GM12872 (cell line): ENCODE data around the gene ZNF407.

Experiments
- CTCF ChIP-seq: IDR thresholded peaks from 3 replicates; pipeline ENCODE4 v1.5.1; 2011; ENCODE audit warnings: low read depth, mild to moderate bottlenecking, low read length, moderate library complexity; ENCODE audit not compliant: insufficient read depth

Gene ZNF407

GRCh38 chr18:74589021-74589420 lies 8.6 kb upstream of the ZNF407 start:
- no peak for TF ChIP-seq CTCF

- no peak for TF ChIP-seq CTCF
Measured at GRCh38 chr18:74589811-74590210, 7.9 kb upstream of the ZNF407 start.

- TF ChIP-seq CTCF: no peak
Measured at GRCh38 chr18:74590671-74591070, 7.0 kb upstream of the ZNF407 start.

GRCh38 chr18:74595431-74595830 lies 2.2 kb upstream of the ZNF407 start:
- TF ChIP-seq CTCF: no peak

- TF ChIP-seq CTCF: no peak
Measured at GRCh38 chr18:74597034-74597661, 522 bp upstream of the ZNF407 start.

GRCh38 chr18:74598350-74599001 lies 806 bp downstream of the ZNF407 start:
- TF ChIP-seq CTCF: peak; percentile 31; the same call in 1 of the 3 replicates

- TF ChIP-seq CTCF: no peak
Measured at GRCh38 chr18:74604361-74604760, 6.7 kb downstream of the ZNF407 start.
